Epithelial cell of prostate (primary cell): ENCODE measurements around the gene SPATA6.
"Not testable (repeated sequence)": the region's sequence is repeated elsewhere in the genome, so short reads cannot be mapped to it uniquely, and the experiment has no call there.

Source experiments
- DNase-seq: peaks from one replicate; pipeline ENCODE4 v3.0.0-alpha.2; 2011; ENCODE audit warnings: low read depth, low spot score
- H3K27ac ChIP-seq: fragments of 450-650 bp; 2 replicates; pipeline ENCODE4 v1.5.1; 2017; ENCODE audit warnings: mild to moderate bottlenecking

Gene SPATA6

GRCh38 chr1:48466594-48466993 lies 5.4 kb downstream of the SPATA6 start:
- H3K27ac ChIP-seq: no peak overlapping the region
- DNase-seq: no peak

GRCh38 chr1:48462716-48463302 lies 9.2 kb downstream of the SPATA6 start:
- no peak overlapping the region for H3K27ac ChIP-seq

GRCh38 chr1:48450505-48450904 lies 21.5 kb downstream of the SPATA6 start:
- no peak for DNase-seq
- H3K27ac ChIP-seq: no peak overlapping the region

More at GRCh38 chr1:48462716-48463302, 9.2 kb downstream of the SPATA6 start:
- no peak for DNase-seq

GRCh38 chr1:48448932-48449331 lies 23.1 kb downstream of the SPATA6 start:
- DNase-seq: no peak
- no peak overlapping the region for H3K27ac ChIP-seq

- DNase-seq: not testable (repeated sequence)
Observed at GRCh38 chr1:48444186-48444585, 27.8 kb downstream of the SPATA6 start.

GRCh38 chr1:48442864-48443619 lies 29.0 kb downstream of the SPATA6 start:
- no peak overlapping the region for H3K27ac ChIP-seq
- no peak for DNase-seq

More at GRCh38 chr1:48444186-48444585, 27.8 kb downstream of the SPATA6 start:
- H3K27ac ChIP-seq: not testable (repeated sequence)

- not testable (repeated sequence) for DNase-seq, H3K27ac ChIP-seq
Observed at GRCh38 chr1:48440786-48441185, 31.2 kb downstream of the SPATA6 start.

- DNase-seq: no peak
- H3K27ac ChIP-seq: no peak overlapping the region
Observed at GRCh38 chr1:48439380-48439779, 32.6 kb downstream of the SPATA6 start.

- not testable (repeated sequence) for H3K27ac ChIP-seq, DNase-seq
Observed at GRCh38 chr1:48437379-48437778, 34.6 kb downstream of the SPATA6 start.

- not testable (repeated sequence) for DNase-seq, H3K27ac ChIP-seq
Observed at GRCh38 chr1:48435312-48436002, 36.5 kb downstream of the SPATA6 start.

- no peak for DNase-seq
Observed at GRCh38 chr1:48430832-48431231, 41.2 kb downstream of the SPATA6 start.

GRCh38 chr1:48422009-48422408 lies 50.0 kb downstream of the SPATA6 start:
- no peak for DNase-seq

More at GRCh38 chr1:48430832-48431231, 41.2 kb downstream of the SPATA6 start:
- H3K27ac ChIP-seq: no peak overlapping the region

GRCh38 chr1:48418742-48419141 lies 53.3 kb downstream of the SPATA6 start:
- DNase-seq: no peak
- H3K27ac ChIP-seq: no peak overlapping the region

More at GRCh38 chr1:48422009-48422408, 50.0 kb downstream of the SPATA6 start:
- H3K27ac ChIP-seq: no peak overlapping the region

- no peak for DNase-seq
- no peak overlapping the region for H3K27ac ChIP-seq
Observed at GRCh38 chr1:48415050-48415449, 57.0 kb downstream of the SPATA6 start.

- no peak for DNase-seq
- no peak overlapping the region for H3K27ac ChIP-seq
Observed at GRCh38 chr1:48414264-48414663, 57.7 kb downstream of the SPATA6 start.

GRCh38 chr1:48405940-48406339 lies 66.1 kb downstream of the SPATA6 start:
- no peak for DNase-seq
- H3K27ac ChIP-seq: no peak overlapping the region

- H3K27ac ChIP-seq: no peak overlapping the region
- DNase-seq: no peak
Observed at GRCh38 chr1:48405400-48405799, 66.6 kb downstream of the SPATA6 start.

GRCh38 chr1:48402599-48402998 lies 69.4 kb downstream of the SPATA6 start:
- no peak for DNase-seq
- no peak overlapping the region for H3K27ac ChIP-seq

GRCh38 chr1:48396208-48396607 lies 75.8 kb downstream of the SPATA6 start:
- DNase-seq: no peak
- no peak overlapping the region for H3K27ac ChIP-seq

- no peak overlapping the region for H3K27ac ChIP-seq
- no peak for DNase-seq
Observed at GRCh38 chr1:48391926-48392325, 80.1 kb downstream of the SPATA6 start.

GRCh38 chr1:48387409-48387808 lies 84.6 kb downstream of the SPATA6 start:
- H3K27ac ChIP-seq: no peak overlapping the region
- no peak for DNase-seq
